ENCODE results near the gene KCNK15.

Gene KCNK15

DNA sequence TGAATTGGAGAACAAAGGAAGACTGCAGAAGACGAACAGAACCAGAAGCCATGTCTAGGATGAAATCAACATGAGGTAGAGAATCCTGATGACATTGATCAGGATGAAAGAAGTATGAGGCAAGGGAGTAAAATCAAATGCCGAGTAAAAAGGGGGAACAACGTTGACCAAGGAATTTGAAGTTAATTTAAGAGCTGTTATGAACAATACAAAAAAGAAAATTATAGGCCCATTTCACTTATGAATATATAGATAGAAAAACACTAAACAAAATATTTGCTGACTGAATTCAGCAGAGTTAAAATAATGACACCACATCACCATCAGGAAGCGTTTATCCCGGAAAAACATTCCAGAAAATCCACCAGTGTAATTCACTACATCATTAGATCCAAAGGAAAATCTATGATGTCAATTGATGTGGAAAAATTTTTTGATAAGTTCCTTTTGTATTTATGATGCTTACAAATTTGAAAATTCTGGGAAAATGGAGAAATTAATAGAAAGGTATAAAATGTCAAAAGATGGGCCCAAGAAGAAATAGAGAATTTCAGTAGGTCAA lies 38.6 kb upstream of the KCNK15 start:
- DNase-seq (ENCODE audit: insufficient read length, low spot score) = no peak
- no peak for FAIRE-seq
- TF ChIP-seq POLR2A (IDR thresholded peaks at IDR 0.05; ENCODE audit: low read depth, low read length) = no peak

- FAIRE-seq (no peak), DNase-seq (ENCODE audit: insufficient read length, low spot score) (no peak)
- TF ChIP-seq POLR2A (IDR thresholded peaks at IDR 0.05; ENCODE audit: low read depth, low read length) = no peak
Observed at GRCh38 chr20:44709380-44709779, 36.3 kb upstream of the KCNK15 start.

GRCh38 chr20:44709797-44710196 lies 35.9 kb upstream of the KCNK15 start:
- DNase-seq (ENCODE audit: insufficient read length, low spot score) (no peak), FAIRE-seq (no peak)
- TF ChIP-seq POLR2A (IDR thresholded peaks at IDR 0.05; ENCODE audit: low read depth, low read length) = no peak

- no peak for TF ChIP-seq POLR2A (IDR thresholded peaks at IDR 0.05; ENCODE audit: low read depth, low read length)
- DNase-seq (ENCODE audit: insufficient read length, low spot score) = no peak
- no peak for FAIRE-seq
Observed at GRCh38 chr20:44711237-44711636, 34.4 kb upstream of the KCNK15 start.

GRCh38 chr20:44714102-44714700 lies 31.5 kb upstream of the KCNK15 start:
- TF ChIP-seq POLR2A (IDR thresholded peaks at IDR 0.05; ENCODE audit: low read depth, low read length) = no peak
- no peak for FAIRE-seq
- DNase-seq (ENCODE audit: insufficient read length, low spot score) = no peak

- FAIRE-seq = no peak
- DNase-seq (ENCODE audit: insufficient read length, low spot score) = peak; percentile 79
- TF ChIP-seq POLR2A (IDR thresholded peaks at IDR 0.05; ENCODE audit: low read depth, low read length) = no peak
Observed at GRCh38 chr20:44714701-44715498, 30.8 kb upstream of the KCNK15 start, which contains the start of gene CCN5. CCN5 (plus strand) TSS chr20:44715369; CDS start chr20:44715391, 22 bp downstream.

GRCh38 chr20:44715499-44716308 lies 30.0 kb upstream of the KCNK15 start:
- TF ChIP-seq POLR2A (IDR thresholded peaks at IDR 0.05; ENCODE audit: low read depth, low read length) = no peak
- FAIRE-seq = no peak
- no peak for DNase-seq (ENCODE audit: insufficient read length, low spot score)

DNA sequence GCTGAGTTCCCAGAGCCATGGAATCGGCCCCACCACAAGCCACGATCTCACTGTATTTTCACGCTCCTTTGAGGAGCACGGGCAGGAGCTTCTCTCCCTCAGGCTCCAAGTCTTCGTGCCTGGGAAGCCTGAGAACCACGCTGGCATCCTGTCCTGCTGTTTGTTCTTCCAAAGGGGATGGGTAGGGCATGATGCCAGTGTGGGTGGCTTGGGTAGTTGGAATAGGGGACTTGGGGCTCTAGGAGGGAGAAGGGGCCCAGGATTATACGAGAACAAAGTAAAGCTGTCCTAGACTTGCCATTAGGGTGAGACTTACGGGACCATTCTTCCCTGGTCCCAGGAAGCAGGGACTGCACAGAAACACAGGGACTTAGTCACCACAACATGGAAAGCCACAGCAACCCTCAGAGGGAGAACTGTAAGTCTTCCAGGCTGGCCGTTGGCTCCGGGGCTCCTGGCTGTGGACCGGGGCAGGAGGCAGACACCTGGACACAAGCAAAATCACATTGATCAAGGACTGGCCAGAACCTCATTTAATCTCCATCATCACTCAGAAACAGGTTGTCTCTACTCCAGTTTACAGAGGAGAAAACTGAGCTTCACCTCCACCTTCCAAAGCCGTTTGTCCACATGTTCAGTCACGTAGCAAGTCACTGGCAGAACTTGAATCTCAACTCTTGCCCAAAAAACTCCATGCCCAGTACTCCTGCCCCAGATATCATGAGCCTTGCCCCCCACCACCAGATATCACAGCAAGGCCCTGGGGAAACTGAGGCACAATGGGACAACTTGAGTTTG lies 29.2 kb upstream of the KCNK15 start:
- TF ChIP-seq POLR2A (IDR thresholded peaks at IDR 0.05; ENCODE audit: low read depth, low read length) = no peak
- FAIRE-seq = no peak
- DNase-seq (ENCODE audit: insufficient read length, low spot score) = no peak

- no peak for TF ChIP-seq POLR2A (IDR thresholded peaks at IDR 0.05; ENCODE audit: low read depth, low read length)
- FAIRE-seq (no peak), DNase-seq (ENCODE audit: insufficient read length, low spot score) (no peak)
Observed at GRCh38 chr20:44717986-44718385, 27.7 kb upstream of the KCNK15 start.

DNA sequence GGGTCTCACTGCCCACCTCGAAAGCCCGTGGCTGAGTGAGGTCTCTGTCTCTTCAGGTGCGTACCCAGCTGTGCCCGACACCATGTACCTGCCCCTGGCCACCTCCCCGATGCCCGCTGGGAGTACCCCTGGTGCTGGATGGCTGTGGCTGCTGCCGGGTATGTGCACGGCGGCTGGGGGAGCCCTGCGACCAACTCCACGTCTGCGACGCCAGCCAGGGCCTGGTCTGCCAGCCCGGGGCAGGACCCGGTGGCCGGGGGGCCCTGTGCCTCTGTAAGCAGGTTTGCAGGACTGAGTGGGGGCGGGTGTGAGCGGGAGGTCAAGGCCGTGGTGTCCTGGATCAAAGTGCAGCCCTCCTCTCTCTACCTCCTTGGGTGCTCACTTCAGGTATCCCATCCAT lies 25.8 kb upstream of the KCNK15 start:
- FAIRE-seq = no peak

GRCh38 chr20:44720621-44720996 lies 25.1 kb upstream of the KCNK15 start:
- TF ChIP-seq POLR2A (IDR thresholded peaks at IDR 0.05; ENCODE audit: low read depth, low read length) = no peak
- DNase-seq (ENCODE audit: insufficient read length, low spot score) = peak; percentile 89
- FAIRE-seq = peak; percentile 61

More for the DNA sequence above, 25.8 kb upstream of the KCNK15 start:
- no peak for DNase-seq (ENCODE audit: insufficient read length, low spot score)
- no peak for TF ChIP-seq POLR2A (IDR thresholded peaks at IDR 0.05; ENCODE audit: low read depth, low read length)

GRCh38 chr20:44720997-44721784 lies 24.5 kb upstream of the KCNK15 start:
- FAIRE-seq (no peak), DNase-seq (ENCODE audit: insufficient read length, low spot score) (no peak)

GRCh38 chr20:44721785-44722054 lies 23.9 kb upstream of the KCNK15 start:
- FAIRE-seq (no peak), DNase-seq (ENCODE audit: insufficient read length, low spot score) (no peak)
- no peak for TF ChIP-seq POLR2A (IDR thresholded peaks at IDR 0.05; ENCODE audit: low read depth, low read length)

More at GRCh38 chr20:44720997-44721784, 24.5 kb upstream of the KCNK15 start:
- no peak for TF ChIP-seq POLR2A (IDR thresholded peaks at IDR 0.05; ENCODE audit: low read depth, low read length)
